GM12873 (cell line): ENCODE results near the gene B3GNT5.

Experiments
- TF ChIP-seq, protein P1 (sequence below): IDR thresholded peaks from 2 replicates; pipeline ENCODE4 v1.5.1; 2012; ENCODE audit warnings: low read depth, mild to moderate bottlenecking, moderate library complexity, low read length, control low read depth; ENCODE audit not compliant: insufficient read depth; ENCODE audit errors: missing control alignments

The B3GNT5 gene

GRCh38 chr3:183296944-183297343 is 43.9 kb downstream of the B3GNT5 start:
- TF ChIP-seq, protein P1, sequence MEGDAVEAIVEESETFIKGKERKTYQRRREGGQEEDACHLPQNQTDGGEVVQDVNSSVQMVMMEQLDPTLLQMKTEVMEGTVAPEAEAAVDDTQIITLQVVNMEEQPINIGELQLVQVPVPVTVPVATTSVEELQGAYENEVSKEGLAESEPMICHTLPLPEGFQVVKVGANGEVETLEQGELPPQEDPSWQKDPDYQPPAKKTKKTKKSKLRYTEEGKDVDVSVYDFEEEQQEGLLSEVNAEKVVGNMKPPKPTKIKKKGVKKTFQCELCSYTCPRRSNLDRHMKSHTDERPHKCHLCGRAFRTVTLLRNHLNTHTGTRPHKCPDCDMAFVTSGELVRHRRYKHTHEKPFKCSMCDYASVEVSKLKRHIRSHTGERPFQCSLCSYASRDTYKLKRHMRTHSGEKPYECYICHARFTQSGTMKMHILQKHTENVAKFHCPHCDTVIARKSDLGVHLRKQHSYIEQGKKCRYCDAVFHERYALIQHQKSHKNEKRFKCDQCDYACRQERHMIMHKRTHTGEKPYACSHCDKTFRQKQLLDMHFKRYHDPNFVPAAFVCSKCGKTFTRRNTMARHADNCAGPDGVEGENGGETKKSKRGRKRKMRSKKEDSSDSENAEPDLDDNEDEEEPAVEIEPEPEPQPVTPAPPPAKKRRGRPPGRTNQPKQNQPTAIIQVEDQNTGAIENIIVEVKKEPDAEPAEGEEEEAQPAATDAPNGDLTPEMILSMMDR = no peak

DNA sequence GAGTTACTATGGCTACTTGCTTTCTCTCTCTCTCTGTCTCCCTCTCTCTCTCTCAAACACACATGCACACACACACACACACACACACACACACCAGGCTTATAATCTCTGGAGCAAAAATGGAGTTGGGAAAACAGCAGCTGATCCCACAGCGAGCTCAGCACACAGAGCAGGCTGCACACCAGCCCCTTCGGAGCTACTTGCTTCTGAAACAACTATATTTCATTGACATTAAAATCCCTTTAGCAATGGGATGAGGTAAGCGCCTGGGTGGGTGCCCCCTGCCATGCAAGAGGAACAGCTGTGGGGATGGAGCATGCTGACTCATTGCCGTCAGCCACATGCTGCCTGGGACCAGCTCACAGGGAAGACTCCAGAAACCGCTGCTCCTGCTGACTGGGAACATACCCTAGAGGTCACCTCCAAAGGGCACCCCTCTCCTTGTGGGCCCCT is 45.7 kb downstream of the B3GNT5 start:
- TF ChIP-seq, protein P1 = no peak

GRCh38 chr3:183299976-183300375 is 46.9 kb downstream of the B3GNT5 start:
- TF ChIP-seq, protein P1 = no peak

GRCh38 chr3:183300996-183301562 is 48.0 kb downstream of the B3GNT5 start:
- TF ChIP-seq, protein P1 = no peak

- TF ChIP-seq, protein P1 = no peak
Observed at GRCh38 chr3:183301937-183302580, 49.0 kb downstream of the B3GNT5 start.

GRCh38 chr3:183303690-183304089 is 50.6 kb downstream of the B3GNT5 start:
- TF ChIP-seq, protein P1 = no peak

GRCh38 chr3:183306798-183307671 is 54.0 kb downstream of the B3GNT5 start:
- TF ChIP-seq, protein P1 = no peak
